Esophagus muscularis mucosa (tissue), 4 donors: ENCODE results near the gene MED10. TPM values are rescaled to one million over a fixed set of nuclear protein-coding genes. Genes with fewer than 3 reads are reported as not detected.

Experiments used
- DNase-seq: peaks from one replicate; pipeline ENCODE4 v3.0.0-alpha.2; 2017; ENCODE audit errors: extremely low spot score
- H3K27ac ChIP-seq, 4 donors: fragments of 200-600 bp; sonication (generic); replicated peaks in 1 of 4; 1 replicate in 3 of 4; 2 replicates in 1 of 4; pipeline ENCODE4 v1.5.1; 2016 to 2019; ENCODE audit warnings: mild to moderate bottlenecking in 1 of 4
- H3K27me3 ChIP-seq, 4 donors: fragments of 200-600 bp; sonication (generic); one replicate each; pipeline versions ENCODE4 v1.5.1 to v1.6.0; 2016 to 2019
- H3K36me3 ChIP-seq, 4 donors: fragments of 200-600 bp; sonication (generic); one replicate each; pipeline ENCODE4 v1.5.1; 2016 to 2019
- H3K4me1 ChIP-seq, 4 donors: fragments of 200-600 bp; sonication (generic); one replicate each; pipeline ENCODE4 v1.5.1; 2016 to 2019
- H3K4me3 ChIP-seq, 4 donors: fragments of 200-600 bp; sonication (generic); 1 replicate in 2 of 4; 2 replicates in 2 of 4; pipeline ENCODE4 v1.5.1; 2016 to 2019; ENCODE audit warnings: mild to moderate bottlenecking in 4 of 4, moderate library complexity in 1 of 4
- H3K9me3 ChIP-seq, 4 donors: fragments of 200-600 bp; sonication (generic); 1 replicate in 3 of 4; 2 replicates in 1 of 4; pipeline ENCODE4 v1.5.1; 2016 to 2019
- EP300 ChIP-seq: sonication (generic); formaldehyde crosslinking; IDR thresholded peaks from one replicate; pipeline ENCODE4 v1.6.1; 2017; ENCODE audit warnings: antibody characterized with exemption
- POLR2A ChIP-seq: fragments of 450-650 bp; IDR thresholded peaks from one replicate; pipeline ENCODE4 v1.6.1; 2017; ENCODE audit warnings: antibody characterized with exemption, moderate library complexity, mild to moderate bottlenecking, low read depth
- POLR2AphosphoS5 ChIP-seq, 2 donors: sonication (generic); formaldehyde crosslinking; IDR thresholded peaks; one replicate each; pipeline ENCODE4 v1.6.1; 2017; ENCODE audit warnings: antibody characterized with exemption in 2 of 2
- WGBS: methylation state at CpG from one replicate; pipeline ENCODE4 v1.1.5; 2018; 5-methylcytosine and 5-hydroxymethylcytosine counted together
- intact Hi-C: fragments of 100-400 bp; cut with DNase I; formaldehyde crosslinking; loops from one replicate; pipeline ENCODE4 v1.15.1; 2023
- total RNA-seq, 4 donors: library from RNA; depleted of rRNA; stranded (reverse); fragments of >200 nt; gene quantifications; one replicate each; pipeline versions ENCODE4 v1.1.0 to v1.2.1, GENCODE V29; 2016
- TF ChIP-seq, protein P1 (sequence below), 3 experiments: fragments of 200-600 bp in 2 of 3; fragments of 450-650 bp in 1 of 3; sonication (generic) in 2 of 3; IDR thresholded peaks; one replicate each; pipeline ENCODE4 v1.5.1; 2017 to 2019; ENCODE audit warnings: antibody characterized with exemption in 3 of 3, mild to moderate bottlenecking in 2 of 3, moderate library complexity in 1 of 3

The MED10 gene
- total RNA-seq, 4 donors from 2014 or later: 29.9 to 47.2 (median 35.2) TPM

DNA sequence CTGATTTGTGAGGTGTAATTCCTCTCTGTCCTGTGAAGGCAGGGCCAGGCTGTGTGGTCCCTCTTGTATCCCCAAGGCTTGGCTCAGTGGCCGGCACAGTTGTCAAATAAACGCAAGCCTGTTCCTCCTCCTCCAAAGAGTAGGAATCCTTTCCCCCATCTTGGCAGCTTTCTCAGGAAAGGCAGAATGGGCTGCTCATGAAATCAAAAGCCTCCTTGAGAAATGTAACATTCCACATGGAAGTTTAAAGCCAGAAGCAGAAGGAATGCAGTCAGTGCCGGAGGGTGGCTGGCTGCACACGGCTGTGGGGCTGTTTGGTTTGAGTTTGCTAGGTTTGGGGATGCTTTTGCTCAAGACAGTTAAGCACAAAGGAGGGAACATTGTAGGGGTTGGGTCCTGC, 34.5 kb upstream of the MED10 start:
- no peaks in the 10 kb centered on the region for H3K36me3 ChIP-seq
- 55% methylated on average over 4 of the region's 4 CpGs for WGBS
- no peaks in the 10 kb centered on the region for H3K9me3 ChIP-seq
- TF ChIP-seq EP300 (no peak), POLR2A (no peak), POLR2AphosphoS5 (IDR thresholded peaks at IDR 0.05) (no peak)
- intact Hi-C loops: no loop called here
- no peaks in the 10 kb centered on the region for H3K4me1 ChIP-seq
- H3K27me3 ChIP-seq: peaks cover 0 to 36% (median 0%) of the 10 kb centered on the region in 4 donors
- no peak for DNase-seq
- no peak overlapping the region for H3K27ac ChIP-seq
- no peak overlapping the region for H3K4me3 ChIP-seq

DNA sequence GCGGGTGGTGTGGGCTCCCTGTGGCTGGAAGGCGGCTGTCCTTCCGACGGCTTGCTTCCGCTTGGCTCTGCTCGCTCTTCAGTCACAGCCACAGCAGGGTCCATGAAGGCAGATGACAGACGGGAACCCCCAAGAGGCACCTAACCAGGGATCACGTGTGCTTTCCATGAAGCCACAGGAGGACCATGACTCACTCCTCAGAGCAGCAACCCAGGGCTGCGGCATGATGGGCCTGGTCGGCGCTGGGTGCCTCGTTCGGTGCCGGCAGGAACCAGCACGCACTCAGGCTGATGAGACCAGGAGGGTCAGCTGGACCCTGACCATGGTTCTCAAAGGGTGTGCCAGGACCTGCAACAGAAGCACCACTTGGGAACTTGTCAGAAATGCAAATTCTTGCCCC, 32.8 kb upstream of the MED10 start:
- Histone ChIP-seq H3K9me3 (no peaks in the 10 kb centered on the region), H3K27me3 (peaks cover 0 to 45% (median 0%) of the 10 kb centered on the region in 4 donors), H3K4me1 (no peaks in the 10 kb centered on the region), H3K36me3 (no peaks in the 10 kb centered on the region), H3K27ac (no peak overlapping the region), H3K4me3 (no peak overlapping the region)
- no peak for DNase-seq
- 90% methylated on average over 8 of the region's 15 CpGs for WGBS
- no peak for TF ChIP-seq POLR2A
- TF ChIP-seq, protein P1, sequence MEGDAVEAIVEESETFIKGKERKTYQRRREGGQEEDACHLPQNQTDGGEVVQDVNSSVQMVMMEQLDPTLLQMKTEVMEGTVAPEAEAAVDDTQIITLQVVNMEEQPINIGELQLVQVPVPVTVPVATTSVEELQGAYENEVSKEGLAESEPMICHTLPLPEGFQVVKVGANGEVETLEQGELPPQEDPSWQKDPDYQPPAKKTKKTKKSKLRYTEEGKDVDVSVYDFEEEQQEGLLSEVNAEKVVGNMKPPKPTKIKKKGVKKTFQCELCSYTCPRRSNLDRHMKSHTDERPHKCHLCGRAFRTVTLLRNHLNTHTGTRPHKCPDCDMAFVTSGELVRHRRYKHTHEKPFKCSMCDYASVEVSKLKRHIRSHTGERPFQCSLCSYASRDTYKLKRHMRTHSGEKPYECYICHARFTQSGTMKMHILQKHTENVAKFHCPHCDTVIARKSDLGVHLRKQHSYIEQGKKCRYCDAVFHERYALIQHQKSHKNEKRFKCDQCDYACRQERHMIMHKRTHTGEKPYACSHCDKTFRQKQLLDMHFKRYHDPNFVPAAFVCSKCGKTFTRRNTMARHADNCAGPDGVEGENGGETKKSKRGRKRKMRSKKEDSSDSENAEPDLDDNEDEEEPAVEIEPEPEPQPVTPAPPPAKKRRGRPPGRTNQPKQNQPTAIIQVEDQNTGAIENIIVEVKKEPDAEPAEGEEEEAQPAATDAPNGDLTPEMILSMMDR (IDR thresholded peaks at IDR 0.05): no peak
- TF ChIP-seq POLR2AphosphoS5 (IDR thresholded peaks at IDR 0.05): no peak
- no peak for TF ChIP-seq EP300
- intact Hi-C loops: no loop called here

DNA sequence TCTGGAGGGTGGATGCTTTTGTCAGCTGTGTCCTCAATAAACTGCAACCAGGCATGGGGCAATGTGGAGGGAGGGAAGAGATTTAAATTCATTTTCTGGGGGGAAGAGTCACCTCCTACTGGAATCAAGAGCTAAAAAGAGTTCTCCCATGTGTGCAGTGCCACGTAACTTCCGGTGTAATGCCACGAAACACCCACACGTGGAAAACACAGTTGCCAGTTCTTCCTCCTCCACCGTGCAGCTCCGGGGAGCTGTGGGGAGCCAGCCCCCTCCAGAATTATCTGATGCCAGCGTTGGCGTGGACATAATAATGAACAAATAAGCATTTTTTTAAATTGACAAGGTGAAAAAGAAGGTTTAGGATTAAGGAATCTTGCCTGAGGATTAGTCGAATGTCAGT, 32.1 kb upstream of the MED10 start:
- DNase-seq: no peak
- no peak for TF ChIP-seq POLR2A
- TF ChIP-seq POLR2AphosphoS5 (IDR thresholded peaks at IDR 0.05): no peak
- TF ChIP-seq, protein P1 (IDR thresholded peaks at IDR 0.05): no peak
- no peak for TF ChIP-seq EP300
- peaks cover 0 to 46% (median 0%) of the 10 kb centered on the region in 4 donors for H3K27me3 ChIP-seq
- H3K4me1 ChIP-seq: no peaks in the 10 kb centered on the region
- WGBS: 89% methylated on average over 9 of the region's 9 CpGs
- H3K27ac ChIP-seq: no peak overlapping the region
- H3K4me3 ChIP-seq: no peak overlapping the region
- intact Hi-C loops: no loop called here
- no peaks in the 10 kb centered on the region for H3K36me3 ChIP-seq
- no peaks in the 10 kb centered on the region for H3K9me3 ChIP-seq

DNA sequence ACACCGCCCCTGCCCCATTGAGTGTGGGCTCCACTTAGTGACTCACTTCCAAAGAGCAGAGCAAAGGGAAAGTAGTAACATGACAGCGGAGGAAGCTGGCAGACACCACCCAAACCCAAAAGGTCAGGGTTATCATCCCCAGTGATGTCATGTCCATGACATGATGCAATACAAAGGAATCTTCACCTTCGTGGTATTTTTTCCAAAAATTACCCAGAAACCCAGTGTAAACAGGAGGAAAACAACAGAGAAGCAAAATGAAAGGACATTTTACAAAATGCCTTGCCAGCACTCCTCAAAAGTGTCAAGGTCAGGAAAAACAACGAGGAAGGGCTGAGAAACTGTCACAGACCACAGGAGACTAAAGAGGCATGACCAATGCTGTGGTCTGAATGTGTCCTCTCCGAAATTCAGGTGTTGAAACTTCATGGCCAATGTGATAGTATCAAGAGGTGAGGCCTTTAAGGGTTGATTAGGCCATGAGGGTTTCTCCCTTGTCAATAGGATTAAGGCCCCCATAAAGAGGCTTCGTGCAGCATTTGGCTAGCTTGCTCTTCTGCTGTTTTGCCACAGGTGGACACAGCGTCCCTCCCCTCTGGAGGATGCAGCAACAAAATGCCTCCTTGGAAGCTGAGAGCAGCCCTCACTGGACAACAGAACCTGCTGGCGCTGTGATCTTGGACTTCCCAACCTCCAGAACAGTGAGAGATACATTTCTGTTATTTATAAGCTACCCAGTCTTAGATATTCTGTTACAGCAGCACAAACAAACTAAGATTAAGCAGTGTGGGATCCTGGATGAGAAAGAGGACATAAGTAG, 30.5 kb upstream of the MED10 start:
- Histone ChIP-seq H3K4me3 (no peak overlapping the region), H3K27ac (no peak overlapping the region), H3K4me1 (no peaks in the 10 kb centered on the region), H3K27me3 (peaks cover 0 to 46% (median 0%) of the 10 kb centered on the region in 4 donors), H3K36me3 (no peaks in the 10 kb centered on the region), H3K9me3 (no peaks in the 10 kb centered on the region)
- intact Hi-C loops: no loop called here
- no peak for DNase-seq
- TF ChIP-seq, protein P1 (IDR thresholded peaks at IDR 0.05): no peak
- TF ChIP-seq POLR2A (no peak), POLR2AphosphoS5 (IDR thresholded peaks at IDR 0.05) (no peak), EP300 (no peak)
- WGBS: 80% methylated on average over 8 of the region's 8 CpGs

DNA sequence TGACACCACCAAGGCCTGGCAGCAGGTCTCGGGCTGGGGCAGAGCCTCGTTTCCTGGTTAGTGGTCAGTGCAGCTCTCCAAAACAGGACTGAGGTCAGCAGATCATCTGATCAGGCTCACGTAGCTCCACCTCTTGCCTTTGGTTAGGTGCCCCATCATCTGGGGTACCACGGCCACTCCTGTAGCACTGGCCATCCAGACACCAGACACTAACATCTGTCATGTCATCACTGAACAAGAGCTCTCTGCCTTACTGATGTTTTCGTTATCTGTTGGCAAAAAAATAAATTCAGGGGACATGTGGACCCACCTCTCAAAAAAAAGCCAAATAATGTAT, 29.9 kb upstream of the MED10 start:
- no peak overlapping the region for H3K27ac ChIP-seq
- intact Hi-C loops: no loop called here
- H3K9me3 ChIP-seq: no peaks in the 10 kb centered on the region
- no peaks in the 10 kb centered on the region for H3K4me1 ChIP-seq
- no peak overlapping the region for H3K4me3 ChIP-seq
- peaks cover 0 to 46% (median 0%) of the 10 kb centered on the region in 4 donors for H3K27me3 ChIP-seq
- WGBS: 70% methylated on average over 5 of the region's 5 CpGs
- no peak for TF ChIP-seq POLR2A
- no peak for TF ChIP-seq EP300
- TF ChIP-seq POLR2AphosphoS5 (IDR thresholded peaks at IDR 0.05): no peak
- DNase-seq: no peak
- no peaks in the 10 kb centered on the region for H3K36me3 ChIP-seq
